SK-N-SH treated with all-trans-retinoic acid at 6 μM for 48 hours (cell line): ENCODE data around the gene CEP68.

Experiments used
- CREB5 ChIP-seq: fragments of 250-450 bp; sonication (Bioruptor Pico); IDR thresholded peaks from 2 replicates; pipeline ENCODE4 v1.5.1; 2020; ENCODE audit warnings: low read depth, mild to moderate bottlenecking, moderate library complexity
- ESRRG ChIP-seq: fragments of 250-450 bp; sonication (Bioruptor Pico); IDR thresholded peaks from 2 replicates; pipeline ENCODE4 v1.6.1; 2021; ENCODE audit warnings: mild to moderate bottlenecking
- OSR1 ChIP-seq: fragments of 250-450 bp; sonication (Bioruptor Pico); IDR thresholded peaks from 2 replicates; pipeline ENCODE4 v1.8.0; 2022; ENCODE audit warnings: moderate library complexity, mild to moderate bottlenecking, inconsistent platforms
- PATZ1 ChIP-seq: fragments of 250-450 bp; sonication (Bioruptor Pico); IDR thresholded peaks from 2 replicates; pipeline ENCODE4 v1.8.0; 2020; ENCODE audit warnings: mild to moderate bottlenecking, moderate library complexity, borderline replicate concordance
- ZFP30 ChIP-seq: fragments of 450-650 bp; formaldehyde crosslinking; IDR thresholded peaks from 2 replicates; pipeline ENCODE4 v1.5.0; 2022; ENCODE audit warnings: mild to moderate bottlenecking, moderate library complexity
- ZNF70 ChIP-seq: fragments of 450-650 bp; formaldehyde crosslinking; IDR thresholded peaks from 2 replicates; pipeline ENCODE4 v1.5.0; 2020; ENCODE audit warnings: mild to moderate bottlenecking, moderate library complexity

- TF ChIP-seq OSR1 (CRISPR knock-in tag): no peak
- TF ChIP-seq ZNF70 (CRISPR knock-in tag): no peak
- no peak for TF ChIP-seq PATZ1 (CRISPR knock-in tag)
- no peak for TF ChIP-seq ZFP30 (CRISPR knock-in tag)
- no peak for TF ChIP-seq CREB5 (CRISPR knock-in tag)
- TF ChIP-seq ESRRG (CRISPR knock-in tag): no peak
These were observed 24.7 kb upstream of the CEP68 start for GRCh38 chr2:65031341-65032018.
